K562 (cell line): ENCODE results near the gene MSMO1. TPM values are rescaled to one million over a fixed set of nuclear protein-coding genes. Genes with fewer than 3 reads are reported as not detected.

Source experiments
- ATAC-seq: fragments of 200-7000 bp; cut with Tn5 transposase; 3 replicates; pipeline ENCODE4 v1.9.1; 2020; ENCODE audit warnings: moderate library complexity
- BruUV-seq: library from RNA; stranded (reverse); fragments of 400-500 nt; replicated peaks from 2 replicates; lab custom pipeline; 2021; lab: Mats Ljungman, UMichigan
- CTCF ChIA-PET: fragments of 300-600 bp; formaldehyde crosslinking; extraction: SDS; loops from one replicate; lab custom pipeline; 2021; ENCODE audit warnings: low intra/inter-chr PET ratio; lab: Yijun Ruan, JAX
- POLR2A ChIA-PET: fragments of 300-600, 350-650 bp; sonication (Branson Sonifier 250); formaldehyde crosslinking; extraction: SDS; loops from one replicate; lab custom pipeline; 2021; ENCODE audit warnings: antibody characterized with exemption, inconsistent platforms; lab: Yijun Ruan, JAX
- DNase-seq, 4 experiments: peaks; one replicate each; pipeline versions ENCODE4 v3.0.0 to v3.0.0-alpha.2; 2011 to 2018; ENCODE audit warnings: low spot score in 3 of 4, mixed read lengths in 3 of 4; ENCODE audit errors: extremely low read depth in 1 of 4
- FAIRE-seq: peaks from 2 replicates; lab custom pipeline; 2011; peaks lifted over from hg19 to GRCh38; lab: Jason Lieb, UNC
- H2AFZ ChIP-seq: 2 replicates; pipeline ENCODE4 v1.6.0; 2011; ENCODE audit warnings: low read depth, low read length, control low read depth, inconsistent platforms
- H3K27ac ChIP-seq: fragments of 200-600 bp; 3 replicates; pipeline ENCODE4 v1.8.0; 2011; ENCODE audit warnings: low read depth, mild to moderate bottlenecking, control low read depth, inconsistent platforms, low read length, moderate library complexity, mixed read lengths; ENCODE audit errors: extremely low read depth
- H3K27me3 ChIP-seq, 2 experiments: fragments of 300-600 bp in 1 of 2; 2 replicates in 1 of 2; 3 replicates in 1 of 2; pipeline versions ENCODE4 v1.6.0 to v1.8.0; 2011; ENCODE audit warnings: inconsistent platforms in 2 of 2, low read length in 2 of 2, mild to moderate bottlenecking in 1 of 2, mixed read lengths in 1 of 2, moderate library complexity in 1 of 2; ENCODE audit not compliant: control insufficient read depth in 2 of 2, insufficient read depth in 2 of 2
- H3K36me3 ChIP-seq: fragments of 300-600 bp; 3 replicates; pipeline ENCODE4 v1.8.0; 2011; ENCODE audit warnings: mild to moderate bottlenecking, low read length, inconsistent platforms; ENCODE audit not compliant: control insufficient read depth, insufficient read depth
- H3K4me1 ChIP-seq, 2 experiments: fragments of 200-600 bp in 1 of 2; replicated peaks in 1 of 2; 2 replicates in 1 of 2; 3 replicates in 1 of 2; pipeline versions ENCODE4 v1.5.1 to v1.8.0; 2011; ENCODE audit warnings: inconsistent platforms in 2 of 2, low read length in 2 of 2, mild to moderate bottlenecking in 1 of 2, mixed read lengths in 1 of 2, moderate library complexity in 1 of 2; ENCODE audit not compliant: control insufficient read depth in 2 of 2, insufficient read depth in 2 of 2
- H3K4me2 ChIP-seq: 2 replicates; pipeline ENCODE4 v1.6.1; 2011; ENCODE audit warnings: low read length, control low read depth, inconsistent platforms, mixed read lengths; ENCODE audit not compliant: insufficient read depth
- H3K4me3 ChIP-seq: fragments of 200-600 bp; sonication (generic), shearing (Covaris generic); 2 replicates; pipeline ENCODE4 v1.5.1; 2016; ENCODE audit warnings: control low read depth, inconsistent platforms
- H3K79me2 ChIP-seq: fragments of 200-600 bp; 3 replicates; pipeline ENCODE4 v1.8.0; 2011; ENCODE audit warnings: low read length, inconsistent platforms; ENCODE audit not compliant: control insufficient read depth, insufficient read depth
- H3K9ac ChIP-seq, 2 experiments: 2 replicates each; pipeline versions ENCODE4 v1.6.0 to v1.6.1; 2011; ENCODE audit warnings: low read depth in 2 of 2, low read length in 2 of 2, control low read depth in 1 of 2, inconsistent platforms in 1 of 2, mild to moderate bottlenecking in 1 of 2, mixed read lengths in 1 of 2; ENCODE audit not compliant: insufficient read depth in 1 of 2
- H3K9me1 ChIP-seq: one replicate; pipeline ENCODE4 v1.6.0; 2011; ENCODE audit warnings: inconsistent platforms, mild to moderate bottlenecking, low read length, moderate library complexity; ENCODE audit not compliant: control insufficient read depth, insufficient read depth
- H3K9me3 ChIP-seq: replicated peaks from 2 replicates; pipeline ENCODE4 v1.5.1; 2011; ENCODE audit warnings: low read depth, low read length, inconsistent platforms; ENCODE audit not compliant: control insufficient read depth, insufficient read depth
- H4K20me1 ChIP-seq: replicated peaks from 2 replicates; pipeline ENCODE4 v1.6.1; 2011; ENCODE audit warnings: low read length, inconsistent platforms, mixed read lengths; ENCODE audit not compliant: control insufficient read depth, insufficient read depth
- CAMTA2 ChIP-seq: fragments of 250-450 bp; sonication (Bioruptor Pico); conservative IDR thresholded peaks from 2 replicates; pipeline ENCODE4 v1.5.1; 2022
- CTBP1 ChIP-seq: fragments of 450-650 bp; IDR thresholded peaks from 2 replicates; pipeline ENCODE4 v1.6.1; 2016; ENCODE audit warnings: borderline replicate concordance
- ELF2 ChIP-seq: fragments of 250-450 bp; sonication (Bioruptor Pico); IDR thresholded peaks from 2 replicates; pipeline ENCODE4 v1.5.0; 2021; ENCODE audit warnings: mild to moderate bottlenecking
- FOSL1 ChIP-seq: fragments of 200-800 bp; sonication (Bioruptor generic); conservative IDR thresholded peaks from 2 replicates; pipeline ENCODE4 v1.6.1; 2016; ENCODE audit warnings: missing genetic modification characterization, missing compliant biosample characterization
- KAT2B ChIP-seq: IDR thresholded peaks from one replicate; pipeline ENCODE4 v1.6.1; 2012; ENCODE audit warnings: low read depth, mild to moderate bottlenecking, control low read depth, inconsistent platforms, low read length, moderate library complexity
- PHF21A ChIP-seq: fragments of 450-650 bp; IDR thresholded peaks from 2 replicates; pipeline ENCODE4 v1.6.1; 2017; ENCODE audit warnings: low read depth, borderline replicate concordance
- POLR3G ChIP-seq: IDR thresholded peaks from 2 replicates; pipeline ENCODE4 v1.6.1; 2011; ENCODE audit not compliant: insufficient read length, insufficient replicate concordance; ENCODE audit errors: extremely low read depth
- PTRF ChIP-seq: fragments of 450-650 bp; IDR thresholded peaks from 2 replicates; pipeline ENCODE4 v1.6.1; 2016; ENCODE audit warnings: mild to moderate bottlenecking, missing genetic modification characterization, missing compliant biosample characterization
- SUPT5H ChIP-seq: fragments of 450-650 bp; IDR thresholded peaks from 2 replicates; pipeline ENCODE4 v1.6.1; 2016
- ZC3H11A ChIP-seq: IDR thresholded peaks from 2 replicates; pipeline ENCODE4 v1.6.1; 2012; ENCODE audit warnings: low read depth, low read length, improper control_type of control experiment
- ZNF561 ChIP-seq: fragments of 450-650 bp; formaldehyde crosslinking; conservative IDR thresholded peaks from 2 replicates; pipeline ENCODE4 v1.4.0; 2020; ENCODE audit warnings: mild to moderate bottlenecking, moderate library complexity
- ZNF77 ChIP-seq: fragments of 250-450 bp; sonication (Bioruptor Pico); IDR thresholded peaks from 2 replicates; pipeline ENCODE4 v1.5.0; 2020
- ZNF830 ChIP-seq: fragments of 250-450 bp; sonication (Bioruptor Pico); IDR thresholded peaks from 2 replicates; pipeline ENCODE4 v1.5.0; 2021; ENCODE audit warnings: mild to moderate bottlenecking
- WGBS: fragments of 100-300 bp; shearing (Covaris generic); methylation state at CpG from one replicate; pipeline ENCODE4 v1.1.6; 2016; ENCODE audit warnings: low coverage, mixed read lengths; ENCODE audit not compliant: insufficient coverage; ENCODE audit errors: missing lambda C conversion rate; 5-methylcytosine and 5-hydroxymethylcytosine counted together
- in situ Hi-C: fragments of 300-500 bp; cut with MboI; formaldehyde crosslinking; loops from 4 replicates; pipeline ENCODE4 v1.15.0; 2018; ENCODE audit warnings: inconsistent platforms, mixed read lengths
- intact Hi-C: fragments of 100-400 bp; cut with micrococcal nuclease; formaldehyde crosslinking; loops from 2 replicates; pipeline ENCODE4 v1.14.2; 2022
- polyA plus RNA-seq, 8 experiments: library from polyadenylated mRNA; depleted of rRNA in 4 of 8; stranded (reverse) in 5 of 8; unstranded in 3 of 8; fragments of >200 nt; fragmentation: Nextera tagmentation in 2 of 8; fragmentation: Illumina TruSeq in 1 of 8; extraction: Ambion mirVana in 2 of 8; extraction: Trizol in 1 of 8; gene quantifications; 2 replicates each; pipeline versions ENCODE4 v1.2.1 to v1.2.3, GENCODE V29; 2011 to 2014; ENCODE audit warnings: inconsistent platforms in 1 of 8, missing spikeins in 1 of 8
- total RNA-seq, 7 experiments: library from RNA; depleted of rRNA in 6 of 7; stranded (reverse); fragments of >200 nt in 6 of 7; fragmentation: Illumina TruSeq in 2 of 7; extraction: Trizol in 2 of 7; gene quantifications; 2 replicates each; pipeline versions ENCODE4 v1.2.1 to v1.2.3, GENCODE V29; 2011 to 2021; ENCODE audit warnings: low replicate concordance in 1 of 7
- TF ChIP-seq, protein P1 (sequence below): IDR thresholded peaks from 2 replicates; pipeline ENCODE4 v1.6.1; 2016; ENCODE audit warnings: missing genetic modification characterization, missing compliant biosample characterization
- TF ChIP-seq, protein P2 (sequence below), 3 experiments: fragments of 200-800 bp in 1 of 3; sonication (Bioruptor generic) in 1 of 3; sonication (generic) in 1 of 3; formaldehyde crosslinking in 1 of 3; IDR thresholded peaks; 2 replicates each; pipeline versions ENCODE4 v1.6.1 to v1.8.0; 2016 to 2022; ENCODE audit warnings: mild to moderate bottlenecking in 2 of 3, missing compliant biosample characterization in 2 of 3, missing genetic modification characterization in 2 of 3, missing genetic modification reagents in 1 of 3

The MSMO1 gene
- total and polyA plus RNA-seq, 9 of the 15 experiments (the other 6 are each of a cell fraction or from before 2014, with no cell fraction given) = 32.0 to 172 (median 63.5) TPM

- TF ChIP-seq PHF21A = no peak
Measured at GRCh38 chr4:165308166-165308565, 19.3 kb upstream of the MSMO1 start (continued).

DNA sequence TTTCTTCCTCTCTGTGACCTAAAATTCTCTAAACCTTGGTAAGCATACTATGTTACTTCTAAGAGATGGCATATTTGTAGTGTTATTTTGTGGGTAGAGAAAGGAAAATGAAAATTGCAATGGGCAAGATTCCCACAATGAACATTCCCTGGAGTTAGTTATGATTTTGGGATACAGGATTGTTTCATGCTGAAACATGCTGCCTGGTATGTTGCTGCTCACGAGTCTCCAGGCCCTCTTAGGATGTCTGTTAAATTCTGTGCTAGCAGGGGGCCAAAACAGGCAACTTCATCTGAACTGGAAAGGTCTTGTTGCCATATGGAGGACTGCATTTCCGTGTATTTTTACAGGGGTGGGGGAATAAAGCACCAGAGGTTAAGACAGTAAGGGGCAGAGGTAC lies 18.9 kb upstream of the MSMO1 start:
- H3K27me3 ChIP-seq = no peaks in the 10 kb centered on the region
- POLR2A ChIA-PET = no interaction called here
- in situ Hi-C loops = no loop called here
- H3K4me1 ChIP-seq = peaks cover 0 to 3% of the 10 kb centered on the region in 2 experiments; a peak in 2 of 5 replicates
- no peaks in the 10 kb centered on the region for H3K9me1 ChIP-seq
- no peaks in the 10 kb centered on the region for H3K79me2 ChIP-seq
- WGBS = 18% methylated on average over 2 of the region's 2 CpGs
- TF ChIP-seq CTBP1 = no peak
- no peak for TF ChIP-seq ELF2 (CRISPR knock-in tag)
- TF ChIP-seq, protein P1, sequence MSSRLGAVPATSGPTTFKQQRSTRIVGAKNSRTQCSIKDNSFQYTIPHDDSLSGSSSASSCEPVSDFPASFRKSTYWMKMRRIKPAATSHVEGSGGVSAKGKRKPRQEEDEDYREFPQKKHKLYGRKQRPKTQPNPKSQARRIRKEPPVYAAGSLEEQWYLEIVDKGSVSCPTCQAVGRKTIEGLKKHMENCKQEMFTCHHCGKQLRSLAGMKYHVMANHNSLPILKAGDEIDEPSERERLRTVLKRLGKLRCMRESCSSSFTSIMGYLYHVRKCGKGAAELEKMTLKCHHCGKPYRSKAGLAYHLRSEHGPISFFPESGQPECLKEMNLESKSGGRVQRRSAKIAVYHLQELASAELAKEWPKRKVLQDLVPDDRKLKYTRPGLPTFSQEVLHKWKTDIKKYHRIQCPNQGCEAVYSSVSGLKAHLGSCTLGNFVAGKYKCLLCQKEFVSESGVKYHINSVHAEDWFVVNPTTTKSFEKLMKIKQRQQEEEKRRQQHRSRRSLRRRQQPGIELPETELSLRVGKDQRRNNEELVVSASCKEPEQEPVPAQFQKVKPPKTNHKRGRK = no peak
- no peak for TF ChIP-seq CAMTA2 (CRISPR knock-in tag)
- TF ChIP-seq, protein P2, sequence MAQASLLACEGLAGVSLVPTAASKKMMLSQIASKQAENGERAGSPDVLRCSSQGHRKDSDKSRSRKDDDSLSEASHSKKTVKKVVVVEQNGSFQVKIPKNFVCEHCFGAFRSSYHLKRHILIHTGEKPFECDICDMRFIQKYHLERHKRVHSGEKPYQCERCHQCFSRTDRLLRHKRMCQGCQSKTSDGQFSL (CRISPR knock-in tag; IDR thresholded peaks at IDR 0.05) = no peak
- TF ChIP-seq, protein P2 (tag; IDR thresholded peaks at IDR 0.05) = no peak
- TF ChIP-seq ZNF561 (CRISPR knock-in tag) = no peak
- no peak for TF ChIP-seq ZC3H11A
- TF ChIP-seq PTRF = no peak
- no peak for TF ChIP-seq POLR3G
- TF ChIP-seq ZNF77 = no peak
- no peak for TF ChIP-seq ZNF830 (CRISPR knock-in tag)
- no peak for TF ChIP-seq FOSL1 (tag)
- no peak for TF ChIP-seq SUPT5H
- TF ChIP-seq KAT2B = no peak
- TF ChIP-seq, all 486 proteins: peak for 0
- Histone ChIP-seq H4K20me1 (no peaks in the 10 kb centered on the region), H3K9me3 (no peaks in the 10 kb centered on the region), H3K4me2 (no peak overlapping the region), H3K27ac (no peak overlapping the region), H3K36me3 (peaks cover 3% of the 10 kb centered on the region; the same call in 1 of the 3 replicates), H2AFZ (no peak overlapping the region), H3K9ac (no peak overlapping the region), H3K4me3 (no peak overlapping the region)
- FAIRE-seq (no peak), DNase-seq (no peak), ATAC-seq (no peak)
- intact Hi-C loops = no loop called here
- no TSS peak for BruUV-seq
- CTCF ChIA-PET = no interaction called here
